Chondrocyte (in vitro differentiated cells): ENCODE measurements around the gene CACNA1G. TPM values are rescaled to one million over a fixed set of nuclear protein-coding genes. Genes with fewer than 3 reads are reported as not detected.

Experiments used
- DNase-seq: peaks from one replicate; pipeline ENCODE4 v3.0.0; 2021; ENCODE audit warnings: mixed read lengths, low spot score
- H3K27ac Mint-ChIP-seq: one replicate; pipeline ENCODE4 v1.8.0; 2021; ENCODE audit warnings: mild to moderate bottlenecking, moderate library complexity, mixed read lengths; ENCODE audit not compliant: unreplicated experiment
- H3K27me3 Mint-ChIP-seq: 2 replicates; pipeline ENCODE4 v1.8.0; 2021; ENCODE audit warnings: low read depth, mixed read lengths
- H3K36me3 Mint-ChIP-seq: 2 replicates; pipeline ENCODE4 v1.8.0; 2021; ENCODE audit warnings: low read depth, mixed read lengths
- H3K4me1 Mint-ChIP-seq: 2 replicates; pipeline ENCODE4 v1.8.0; 2021; ENCODE audit warnings: low read depth, mild to moderate bottlenecking, mixed read lengths
- H3K4me3 Mint-ChIP-seq: one replicate; pipeline ENCODE4 v1.8.0; 2021; ENCODE audit warnings: mild to moderate bottlenecking, moderate library complexity, mixed read lengths; ENCODE audit not compliant: unreplicated experiment
- H3K9me3 Mint-ChIP-seq: 2 replicates; pipeline ENCODE4 v1.8.0; 2021; ENCODE audit warnings: low read depth, mixed read lengths
- CTCF ChIP-seq: fragments of 200-600 bp; sonication (generic); IDR thresholded peaks from 2 replicates; pipeline ENCODE4 v1.5.0; 2021; ENCODE audit warnings: antibody characterized with exemption, mild to moderate bottlenecking, moderate library complexity
- total RNA-seq: library from RNA; stranded (reverse); gene quantifications from 3 replicates; pipeline ENCODE4 v1.2.1, GENCODE V29; 2021

CACNA1G gene
- total RNA-seq, 1 donor from 2014 or later, result 0.10 TPM

- Mint-ChIP-seq H3K4me1 (peaks cover 14% of the 10 kb centered on the region), H3K27ac (no peak overlapping the region), H3K36me3 (no peaks in the 10 kb centered on the region), H3K27me3 (peaks cover 20% of the 10 kb centered on the region), H3K9me3 (peaks cover 2% of the 10 kb centered on the region), H3K4me3 (no peak overlapping the region)
- no peak for DNase-seq
- TF ChIP-seq CTCF, result no peak
These were observed 24.2 kb downstream of the CACNA1G start for GRCh38 chr17:50584749-50585148.

GRCh38 chr17:50585346-50585745 is 24.8 kb downstream of the CACNA1G start:
- H3K4me3 Mint-ChIP-seq, result no peak overlapping the region
- H3K27ac Mint-ChIP-seq, result no peak overlapping the region
- H3K4me1 Mint-ChIP-seq, result peaks cover 16% of the 10 kb centered on the region
- peaks cover 20% of the 10 kb centered on the region for H3K27me3 Mint-ChIP-seq
- no peaks in the 10 kb centered on the region for H3K36me3 Mint-ChIP-seq
- peaks cover 2% of the 10 kb centered on the region for H3K9me3 Mint-ChIP-seq
- TF ChIP-seq CTCF, result no peak
- DNase-seq, result no peak

- no peak for TF ChIP-seq CTCF
- no peak overlapping the region for H3K4me3 Mint-ChIP-seq
These were observed 25.4 kb downstream of the CACNA1G start for GRCh38 chr17:50585891-50586290.

GRCh38 chr17:50586421-50587247 is 26.1 kb downstream of the CACNA1G start:
- no peak for TF ChIP-seq CTCF
- Mint-ChIP-seq H3K27me3 (peaks cover 18% of the 10 kb centered on the region), H3K4me3 (no peak overlapping the region), H3K36me3 (no peaks in the 10 kb centered on the region), H3K9me3 (peaks cover 2% of the 10 kb centered on the region), H3K27ac (no peak overlapping the region), H3K4me1 (peaks cover 16% of the 10 kb centered on the region)
- no peak for DNase-seq

More at GRCh38 chr17:50585891-50586290, 25.4 kb downstream of the CACNA1G start:
- Mint-ChIP-seq H3K4me1 (peaks cover 16% of the 10 kb centered on the region), H3K36me3 (no peaks in the 10 kb centered on the region), H3K27ac (no peak overlapping the region), H3K27me3 (peaks cover 20% of the 10 kb centered on the region), H3K9me3 (peaks cover 2% of the 10 kb centered on the region)
- DNase-seq, result no peak

- DNase-seq, result no peak
- H3K36me3 Mint-ChIP-seq, result no peaks in the 10 kb centered on the region
- no peak overlapping the region for H3K27ac Mint-ChIP-seq
- H3K4me3 Mint-ChIP-seq, result no peak overlapping the region
- H3K9me3 Mint-ChIP-seq, result no peaks in the 10 kb centered on the region
- peaks cover 18% of the 10 kb centered on the region for H3K27me3 Mint-ChIP-seq
- TF ChIP-seq CTCF, result no peak
- H3K4me1 Mint-ChIP-seq, result peaks cover 16% of the 10 kb centered on the region
These were observed 27.1 kb downstream of the CACNA1G start for GRCh38 chr17:50587571-50587970.
